ENCODE measurements around the gene DUSP7. TPM values are rescaled to one million over a fixed set of nuclear protein-coding genes. Genes with fewer than 3 reads are reported as not detected.

Gene DUSP7
- polyA plus RNA-seq, 1 of the 3 experiments (the other 2 are of a cell fraction) = 25.8 TPM

DNA sequence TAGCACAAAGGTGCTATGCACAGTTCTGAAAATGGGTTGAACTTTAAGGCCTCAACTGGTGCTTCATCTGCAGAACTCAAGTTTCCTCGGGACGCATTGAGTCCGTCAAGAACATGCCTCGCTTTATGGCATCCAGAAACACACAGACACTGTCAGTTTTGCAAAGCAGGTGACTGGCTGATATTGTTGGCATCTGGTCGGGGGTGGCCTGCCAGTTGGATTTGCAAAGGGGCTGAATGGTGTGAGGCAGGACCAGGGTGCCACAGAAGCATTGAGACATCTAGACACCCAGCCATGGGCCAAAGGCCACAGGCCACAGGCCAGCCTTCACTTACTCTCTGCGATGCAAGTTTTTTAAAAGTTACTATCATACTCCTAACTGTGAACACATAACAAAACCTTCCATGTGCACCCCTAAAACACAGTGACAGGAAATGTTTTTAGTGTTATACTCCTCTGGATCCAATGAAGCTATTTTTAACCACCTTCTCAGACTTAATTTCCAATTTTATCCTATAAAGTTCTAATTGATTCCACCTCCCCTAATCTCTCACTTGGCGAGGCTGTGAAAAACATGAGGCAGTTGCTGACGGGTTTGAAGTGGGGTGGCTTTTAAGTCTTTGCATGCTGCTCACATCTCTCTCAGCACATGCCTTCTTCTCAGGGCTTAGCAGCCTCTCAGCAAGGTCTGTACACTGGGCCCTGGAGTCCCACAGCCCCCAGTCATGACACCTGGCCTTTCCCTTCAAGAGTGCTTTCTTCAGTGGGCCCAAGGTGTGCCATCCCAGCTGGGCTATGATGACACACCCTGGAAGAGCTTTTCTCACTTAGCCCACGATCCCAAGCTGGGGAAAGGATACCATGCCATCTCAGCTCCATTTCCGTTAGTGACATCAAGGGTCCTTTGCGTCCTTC is 38.5 kb upstream of the DUSP7 start:
- Histone ChIP-seq H3K9me3 (no peaks in the 10 kb centered on the region), H3K4me1 (ENCODE audit: control insufficient read depth in 1 of 2, insufficient read depth in 2 of 2, low read depth in 1 of 2, low read length in 1 of 2) (peaks cover 20 to 25% of the 10 kb centered on the region in 2 experiments; a peak in 3 of 4 replicates), H2AFZ (ENCODE audit: low read depth) (no peak overlapping the region), H3F3A (replicated peaks; ENCODE audit: insufficient read depth) (peaks cover 8% of the 10 kb centered on the region), H3K36me3 (replicated peaks in 1 of 2; ENCODE audit: control insufficient read depth in 1 of 2, insufficient read depth in 2 of 2, low read length in 1 of 2) (no peaks in the 10 kb centered on the region), H3K4me2 (no peak overlapping the region), H4K20me1 (ENCODE audit: insufficient read depth) (no peaks in the 10 kb centered on the region), H3K9me2 (no peaks in the 10 kb centered on the region), H3K27ac (ENCODE audit: low read depth in 2 of 2, low read length in 1 of 2) (no peak overlapping the region), H3K9ac (no peak overlapping the region), H3K27me3 (ENCODE audit: insufficient read depth) (no peaks in the 10 kb centered on the region), H3K4me3 (ENCODE audit: low read depth in 2 of 2, low read length in 1 of 2) (no peak overlapping the region), H3K79me2 (ENCODE audit: insufficient read depth) (no peaks in the 10 kb centered on the region)
- no peak for DNase-seq
- 95% methylated on average over 8 of the region's 11 CpGs for WGBS (ENCODE audit: low lambda C conversion rate)
- TF ChIP-seq NRF1 (IDR thresholded peaks at IDR 0.05; ENCODE audit: low read depth, low read length) (no peak), MEF2A (IDR thresholded peaks at IDR 0.05; ENCODE audit: borderline replicate concordance, low read depth) (no peak), FOXM1 (IDR thresholded peaks at IDR 0.05; ENCODE audit: low read depth) (no peak), RFX5 (IDR thresholded peaks at IDR 0.05; ENCODE audit: low read length) (no peak), SIN3A (IDR thresholded peaks at IDR 0.05; ENCODE audit: borderline replicate concordance, low read depth, low read length) (no peak), CHD2 (IDR thresholded peaks at IDR 0.05; ENCODE audit: low read length, partially characterized antibody) (no peak), FOXJ3 (CRISPR knock-in tag; IDR thresholded peaks at IDR 0.05) (no peak), GABPA (IDR thresholded peaks at IDR 0.05; ENCODE audit: low read depth) (no peak), JUND (IDR thresholded peaks at IDR 0.05) (no peak), RAD21 (IDR thresholded peaks at IDR 0.05; ENCODE audit: low read length) (no peak), RCOR1 (IDR thresholded peaks at IDR 0.05; ENCODE audit: low read length) (no peak), MXI1 (IDR thresholded peaks at IDR 0.05; ENCODE audit: low read depth, low read length) (no peak), RXRA (IDR thresholded peaks at IDR 0.05; ENCODE audit: borderline replicate concordance, low read depth) (no peak), EZH2phosphoT487 (IDR thresholded peaks at IDR 0.05; ENCODE audit: borderline replicate concordance, low read depth) (no peak), NFIC (IDR thresholded peaks at IDR 0.05; ENCODE audit: borderline replicate concordance) (no peak)
- TF ChIP-seq, protein P1, sequence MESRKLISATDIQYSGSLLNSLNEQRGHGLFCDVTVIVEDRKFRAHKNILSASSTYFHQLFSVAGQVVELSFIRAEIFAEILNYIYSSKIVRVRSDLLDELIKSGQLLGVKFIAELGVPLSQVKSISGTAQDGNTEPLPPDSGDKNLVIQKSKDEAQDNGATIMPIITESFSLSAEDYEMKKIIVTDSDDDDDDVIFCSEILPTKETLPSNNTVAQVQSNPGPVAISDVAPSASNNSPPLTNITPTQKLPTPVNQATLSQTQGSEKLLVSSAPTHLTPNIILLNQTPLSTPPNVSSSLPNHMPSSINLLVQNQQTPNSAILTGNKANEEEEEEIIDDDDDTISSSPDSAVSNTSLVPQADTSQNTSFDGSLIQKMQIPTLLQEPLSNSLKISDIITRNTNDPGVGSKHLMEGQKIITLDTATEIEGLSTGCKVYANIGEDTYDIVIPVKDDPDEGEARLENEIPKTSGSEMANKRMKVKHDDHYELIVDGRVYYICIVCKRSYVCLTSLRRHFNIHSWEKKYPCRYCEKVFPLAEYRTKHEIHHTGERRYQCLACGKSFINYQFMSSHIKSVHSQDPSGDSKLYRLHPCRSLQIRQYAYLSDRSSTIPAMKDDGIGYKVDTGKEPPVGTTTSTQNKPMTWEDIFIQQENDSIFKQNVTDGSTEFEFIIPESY (IDR thresholded peaks at IDR 0.05; ENCODE audit: borderline replicate concordance, low read depth) = no peak
- TF ChIP-seq, protein P2, sequence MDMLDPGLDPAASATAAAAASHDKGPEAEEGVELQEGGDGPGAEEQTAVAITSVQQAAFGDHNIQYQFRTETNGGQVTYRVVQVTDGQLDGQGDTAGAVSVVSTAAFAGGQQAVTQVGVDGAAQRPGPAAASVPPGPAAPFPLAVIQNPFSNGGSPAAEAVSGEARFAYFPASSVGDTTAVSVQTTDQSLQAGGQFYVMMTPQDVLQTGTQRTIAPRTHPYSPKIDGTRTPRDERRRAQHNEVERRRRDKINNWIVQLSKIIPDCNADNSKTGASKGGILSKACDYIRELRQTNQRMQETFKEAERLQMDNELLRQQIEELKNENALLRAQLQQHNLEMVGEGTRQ (IDR thresholded peaks at IDR 0.05; ENCODE audit: borderline replicate concordance, low read depth, low read length) = no peak
- TF ChIP-seq, protein P3, sequence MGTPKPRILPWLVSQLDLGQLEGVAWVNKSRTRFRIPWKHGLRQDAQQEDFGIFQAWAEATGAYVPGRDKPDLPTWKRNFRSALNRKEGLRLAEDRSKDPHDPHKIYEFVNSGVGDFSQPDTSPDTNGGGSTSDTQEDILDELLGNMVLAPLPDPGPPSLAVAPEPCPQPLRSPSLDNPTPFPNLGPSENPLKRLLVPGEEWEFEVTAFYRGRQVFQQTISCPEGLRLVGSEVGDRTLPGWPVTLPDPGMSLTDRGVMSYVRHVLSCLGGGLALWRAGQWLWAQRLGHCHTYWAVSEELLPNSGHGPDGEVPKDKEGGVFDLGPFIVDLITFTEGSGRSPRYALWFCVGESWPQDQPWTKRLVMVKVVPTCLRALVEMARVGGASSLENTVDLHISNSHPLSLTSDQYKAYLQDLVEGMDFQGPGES (IDR thresholded peaks at IDR 0.05; ENCODE audit: low read depth, low read length) = no peak
- CTCF ChIA-PET = interaction anchor here (0.9 to 1.8 kb wide), 3 partner anchors 18 to 28 kb away, joined by 3 to 4 read pairs (median 3); no protein-coding TSS in a partner anchor
- POLR2A ChIA-PET = no interaction called here
